Esophagus squamous epithelium (tissue), 5 donors: ENCODE results near the gene ANKRD16. TPM values are rescaled to one million over a fixed set of nuclear protein-coding genes. Genes with fewer than 3 reads are reported as not detected.

ENCODE experiments used
- DNase-seq: peaks from one replicate; lab custom pipeline; 2025; lab: John Stamatoyannopoulos, UW
- H3K27ac ChIP-seq, 4 donors: fragments of 200-600 bp; sonication (generic); one replicate each; pipeline ENCODE4 v1.5.1; 2016 to 2019; ENCODE audit warnings: mild to moderate bottlenecking in 1 of 4
- H3K27me3 ChIP-seq, 4 donors: fragments of 200-600 bp; sonication (generic); 1 replicate in 3 of 4; 2 replicates in 1 of 4; pipeline versions ENCODE4 v1.5.1 to v1.6.0; 2017 to 2021; ENCODE audit warnings: antibody characterized with exemption in 1 of 4
- H3K36me3 ChIP-seq, 3 donors: fragments of 200-600 bp; sonication (generic); one replicate each; pipeline ENCODE4 v1.5.1; 2016 to 2019
- H3K4me1 ChIP-seq, 3 donors: fragments of 200-600 bp; sonication (generic); one replicate each; pipeline ENCODE4 v1.5.1; 2017 to 2019
- H3K4me3 ChIP-seq, 4 donors: fragments of 200-600 bp; sonication (generic); 1 replicate in 3 of 4; 2 replicates in 1 of 4; pipeline ENCODE4 v1.5.1; 2016 to 2019; ENCODE audit warnings: mild to moderate bottlenecking in 2 of 4, moderate library complexity in 1 of 4
- H3K9me3 ChIP-seq, 3 donors: fragments of 200-600 bp; sonication (generic); one replicate each; pipeline ENCODE4 v1.5.1; 2016 to 2019
- CTCF ChIP-seq, 6 experiments: fragments of 450-650 bp in 4 of 6; fragments of 200-600 bp in 2 of 6; sonication (generic) in 2 of 6; IDR thresholded peaks; one replicate each; pipeline ENCODE4 v1.5.1; 2016 to 2019; ENCODE audit warnings: antibody characterized with exemption in 6 of 6, mild to moderate bottlenecking in 4 of 6, moderate library complexity in 4 of 6
- POLR2A ChIP-seq, 4 donors: fragments of 450-650 bp; IDR thresholded peaks; one replicate each; pipeline ENCODE4 v1.6.1; 2017; ENCODE audit warnings: antibody characterized with exemption in 4 of 4, mild to moderate bottlenecking in 4 of 4, moderate library complexity in 3 of 4
- WGBS, 2 donors: methylation state at CpG; one replicate each; pipeline ENCODE4 v1.1.5; 2018; 5-methylcytosine and 5-hydroxymethylcytosine counted together
- intact Hi-C: fragments of 100-400 bp; cut with DNase I; formaldehyde crosslinking; loops from one replicate; pipeline ENCODE4 v1.15.0; 2022
- total RNA-seq, 4 donors: library from RNA; depleted of rRNA; stranded (reverse); fragments of >200 nt; gene quantifications; one replicate each; pipeline ENCODE4 v1.1.0, GENCODE V29; 2016
- donor health status: DM: yes; HTN: yes; CAD: no.

Gene ANKRD16
- total RNA-seq, 4 donors from 2014 or later, result 2.8 to 10.9 (median 5.1) TPM

DNA sequence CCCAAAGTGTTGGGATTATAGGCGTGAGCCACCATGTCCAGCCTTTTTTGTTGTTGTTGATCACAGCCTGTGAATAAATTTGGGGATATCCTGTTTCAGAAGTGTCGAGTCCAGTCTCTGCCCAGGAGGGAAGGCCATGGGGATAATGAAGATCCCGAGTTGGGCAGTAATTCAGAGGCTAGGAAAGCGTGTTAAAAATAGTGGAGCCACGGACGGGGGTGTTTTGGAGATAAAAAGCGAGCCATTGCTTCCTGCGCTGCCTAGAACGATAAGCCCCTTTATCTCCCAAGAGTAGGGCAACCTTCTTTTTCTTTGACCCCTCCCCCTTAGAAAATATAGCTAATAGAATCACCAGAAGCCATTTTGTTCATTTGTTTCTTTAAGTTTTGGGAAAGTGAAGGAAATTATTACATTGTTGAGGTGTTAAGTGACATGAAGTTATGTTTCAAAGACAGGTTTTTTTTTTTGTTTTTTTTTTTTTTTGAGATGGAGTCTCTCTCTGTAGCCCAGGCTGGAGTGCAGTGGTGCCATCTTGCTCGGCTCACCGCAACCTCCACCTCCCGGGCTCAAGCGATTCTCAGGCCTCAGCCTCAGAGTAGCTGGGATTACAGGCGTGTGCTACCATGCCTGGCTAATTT, 44.3 kb upstream of the ANKRD16 start:
- WGBS, 2 donors, result 96% methylated on average over 13 of the region's 14 CpGs
- H3K36me3 ChIP-seq, result peaks cover 22 to 100% (median 24%) of the 10 kb centered on the region in 3 donors
- H3K4me1 ChIP-seq, result no peaks in the 10 kb centered on the region
- TF ChIP-seq CTCF (IDR thresholded peaks at IDR 0.05), result no peak
- no peak for TF ChIP-seq POLR2A (IDR thresholded peaks at IDR 0.05)
- no peaks in the 10 kb centered on the region for H3K27me3 ChIP-seq
- H3K27ac ChIP-seq, result no peak overlapping the region
- intact Hi-C loops, result no loop called here
- no peaks in the 10 kb centered on the region for H3K9me3 ChIP-seq
- H3K4me3 ChIP-seq, result no peak overlapping the region
- no peak for DNase-seq

DNA sequence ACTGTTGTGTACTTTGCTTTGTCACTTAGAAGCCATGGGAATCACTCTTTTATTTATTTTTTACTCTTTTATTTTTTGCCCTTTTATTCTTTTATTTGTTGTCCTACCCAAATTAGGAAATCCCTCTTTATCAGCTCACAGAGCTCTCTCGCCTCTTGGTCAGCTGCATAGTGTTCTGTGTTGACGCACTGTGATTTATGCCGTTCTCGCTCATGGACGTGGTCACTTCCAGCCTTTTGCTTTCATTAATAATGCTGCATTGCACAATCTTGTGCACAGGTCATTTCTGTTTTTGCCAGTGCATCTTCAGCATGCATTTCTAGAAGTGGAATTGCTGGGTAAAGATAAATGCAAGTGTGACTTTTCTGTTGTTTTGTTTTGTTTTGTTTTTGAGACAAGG, 42.7 kb upstream of the ANKRD16 start:
- DNase-seq, result no peak
- no peaks in the 10 kb centered on the region for H3K9me3 ChIP-seq
- intact Hi-C loops, result no loop called here
- H3K4me1 ChIP-seq, result no peaks in the 10 kb centered on the region
- H3K4me3 ChIP-seq, result no peak overlapping the region
- no peak for TF ChIP-seq CTCF (IDR thresholded peaks at IDR 0.05)
- TF ChIP-seq POLR2A (IDR thresholded peaks at IDR 0.05), result no peak
- 83 to 93% methylated on average over 5 of the region's 5 CpGs for WGBS, 2 donors
- peaks cover 19 to 100% (median 22%) of the 10 kb centered on the region in 3 donors for H3K36me3 ChIP-seq
- H3K27me3 ChIP-seq, result no peaks in the 10 kb centered on the region
- H3K27ac ChIP-seq, result no peak overlapping the region

- intact Hi-C loops, result no loop called here
- no peak overlapping the region for H3K4me3 ChIP-seq
- no peaks in the 10 kb centered on the region for H3K4me1 ChIP-seq
- DNase-seq, result no peak
- no peak overlapping the region for H3K27ac ChIP-seq
- TF ChIP-seq CTCF (IDR thresholded peaks at IDR 0.05), result no peak
- TF ChIP-seq POLR2A (IDR thresholded peaks at IDR 0.05), result no peak
- H3K27me3 ChIP-seq, result no peaks in the 10 kb centered on the region
- H3K9me3 ChIP-seq, result no peaks in the 10 kb centered on the region
- 88 to 97% methylated on average over 11 of the region's 11 CpGs for whole genome bisulfite sequencing, 2 donors
- H3K36me3 ChIP-seq, result peaks cover 20 to 100% (median 23%) of the 10 kb centered on the region in 3 donors
Observed at GRCh38 chr10:5930272-5930671, 40.6 kb upstream of the ANKRD16 start.

- TF ChIP-seq POLR2A (IDR thresholded peaks at IDR 0.05) (no peak), CTCF (IDR thresholded peaks at IDR 0.05) (no peak)
- Histone ChIP-seq H3K4me3 (no peak overlapping the region), H3K4me1 (no peaks in the 10 kb centered on the region), H3K9me3 (no peaks in the 10 kb centered on the region), H3K36me3 (peaks cover 27 to 100% (median 28%) of the 10 kb centered on the region in 3 donors), H3K27ac (no peak overlapping the region), H3K27me3 (no peaks in the 10 kb centered on the region)
- intact Hi-C loops, result no loop called here
- 72 to 84% methylated on average over 8 of the region's 8 CpGs for WGBS, 2 donors
- DNase-seq, result no peak
Observed at GRCh38 chr10:5929442-5929841, 39.7 kb upstream of the ANKRD16 start.

- Histone ChIP-seq H3K36me3 (peaks cover 36 to 100% (median 42%) of the 10 kb centered on the region in 3 donors), H3K27ac (peak overlapping the region in 2 of 4 donors; percentile 24 to 62), H3K4me3 (no peak overlapping the region), H3K4me1 (peaks cover 0 to under 1% (median 0%) of the 10 kb centered on the region in 3 donors), H3K27me3 (no peaks in the 10 kb centered on the region), H3K9me3 (no peaks in the 10 kb centered on the region)
- DNase-seq, result no peak
- intact Hi-C loops, result no loop called here
- 77 to 93% methylated on average over 7 of the region's 8 CpGs for WGBS, 2 donors
- no peak for TF ChIP-seq POLR2A (IDR thresholded peaks at IDR 0.05)
- no peak for TF ChIP-seq CTCF (IDR thresholded peaks at IDR 0.05)
Observed at GRCh38 chr10:5927306-5927705, 37.6 kb upstream of the ANKRD16 start.
